B cell (primary cell): ENCODE results near the gene EXD3.

Source experiments
- EZH2 ChIP-seq: IDR thresholded peaks from 2 replicates; pipeline ENCODE4 v1.6.1; 2012; ENCODE audit warnings: borderline replicate concordance, low read depth, mild to moderate bottlenecking, moderate library complexity, low read length; ENCODE audit not compliant: insufficient read depth, poor library complexity, severe bottlenecking
- TF ChIP-seq, protein P1 (sequence below): fragments of 200-600 bp; IDR thresholded peaks from one replicate; pipeline ENCODE4 v1.8.0; 2022; ENCODE audit warnings: antibody characterized with exemption, mild to moderate bottlenecking

DNA sequence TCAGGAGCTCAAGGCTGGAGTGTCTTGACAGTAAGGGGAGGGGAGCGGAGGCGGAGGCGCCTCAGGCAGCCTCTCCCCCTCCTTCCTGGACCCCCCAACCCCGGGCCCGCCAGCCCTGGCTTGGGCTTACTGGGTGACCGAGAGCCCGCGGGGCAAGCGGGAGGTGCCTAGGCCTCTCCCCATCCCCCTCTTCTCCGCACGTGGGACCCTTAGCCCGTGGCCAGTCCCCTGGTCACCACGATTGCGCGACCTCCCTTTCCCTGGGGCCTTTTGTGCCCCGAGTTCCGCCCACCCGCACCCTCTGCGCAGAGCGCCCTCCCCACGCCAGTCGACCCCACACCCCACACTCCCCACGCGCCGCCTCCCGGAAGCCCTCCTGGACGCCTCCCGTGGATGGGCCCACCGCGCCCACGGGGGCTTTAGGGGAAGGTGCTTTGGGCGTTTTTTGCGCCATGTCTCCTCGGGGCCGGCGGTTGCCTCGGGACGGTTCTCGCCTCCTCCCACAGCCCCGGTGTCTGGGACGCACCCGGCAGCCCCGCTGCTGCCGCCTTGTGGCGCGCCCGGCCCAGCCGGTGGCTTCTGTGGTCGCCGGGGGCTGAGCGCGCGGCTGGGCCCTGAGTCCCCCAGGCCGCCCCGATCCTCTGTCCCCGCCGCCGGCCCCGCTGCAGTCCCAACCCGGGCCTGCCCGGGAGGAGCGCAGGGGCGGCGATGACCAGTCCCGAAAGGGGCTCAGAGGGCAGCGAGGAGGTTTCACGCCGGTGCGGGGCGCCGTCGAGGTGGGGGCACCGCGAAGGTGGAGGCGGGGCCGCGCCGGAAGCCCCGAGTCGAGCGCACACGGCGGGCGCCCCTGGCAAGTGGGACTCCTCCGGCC lies 142.3 kb downstream of the EXD3 start:
- TF ChIP-seq, protein P1, sequence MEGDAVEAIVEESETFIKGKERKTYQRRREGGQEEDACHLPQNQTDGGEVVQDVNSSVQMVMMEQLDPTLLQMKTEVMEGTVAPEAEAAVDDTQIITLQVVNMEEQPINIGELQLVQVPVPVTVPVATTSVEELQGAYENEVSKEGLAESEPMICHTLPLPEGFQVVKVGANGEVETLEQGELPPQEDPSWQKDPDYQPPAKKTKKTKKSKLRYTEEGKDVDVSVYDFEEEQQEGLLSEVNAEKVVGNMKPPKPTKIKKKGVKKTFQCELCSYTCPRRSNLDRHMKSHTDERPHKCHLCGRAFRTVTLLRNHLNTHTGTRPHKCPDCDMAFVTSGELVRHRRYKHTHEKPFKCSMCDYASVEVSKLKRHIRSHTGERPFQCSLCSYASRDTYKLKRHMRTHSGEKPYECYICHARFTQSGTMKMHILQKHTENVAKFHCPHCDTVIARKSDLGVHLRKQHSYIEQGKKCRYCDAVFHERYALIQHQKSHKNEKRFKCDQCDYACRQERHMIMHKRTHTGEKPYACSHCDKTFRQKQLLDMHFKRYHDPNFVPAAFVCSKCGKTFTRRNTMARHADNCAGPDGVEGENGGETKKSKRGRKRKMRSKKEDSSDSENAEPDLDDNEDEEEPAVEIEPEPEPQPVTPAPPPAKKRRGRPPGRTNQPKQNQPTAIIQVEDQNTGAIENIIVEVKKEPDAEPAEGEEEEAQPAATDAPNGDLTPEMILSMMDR = peak; percentile 47
- TF ChIP-seq EZH2 = no peak
